Measurements from ENCODE around the gene PSMD13. TPM values are rescaled to one million over a fixed set of nuclear protein-coding genes. Genes with fewer than 3 reads are reported as not detected.

PSMD13 gene
- total and polyA plus RNA-seq, 2 of the 4 experiments (the other 2 are of a cell fraction): 177 to 217 TPM

GRCh38 chr11:276219-276618, 39.4 kb downstream of the PSMD13 start:
- H2AFZ ChIP-seq (replicated peaks; ENCODE audit: low read length, poor library complexity): no peak overlapping the region
- H2BK5ac ChIP-seq (ENCODE audit: low read depth, low read length, poor library complexity, severe bottlenecking): no peak overlapping the region
- dilution Hi-C loops (cut with HindIII; ENCODE audit: low sequenced_read_pairs, unreplicated experiment) (no loop called here), intact Hi-C loops (cut with micrococcal nuclease) (no loop called here), in situ Hi-C loops (cut with MboI; ENCODE audit: low sequenced_read_pairs) (loop anchor here (5.0 kb wide), 1 partner anchor 34 kb away; no protein-coding TSS in a partner anchor)
- no peak for ATAC-seq (ENCODE audit: low read depth)
- H3K4ac ChIP-seq (ENCODE audit: low read depth, low read length): no peak overlapping the region
- H3K27me3 ChIP-seq (ENCODE audit: control insufficient read depth, insufficient read depth, low read length): peaks cover 71% of the 10 kb centered on the region
- H3K36me3 ChIP-seq (ENCODE audit: control insufficient read depth, insufficient read depth, low read length): no peaks in the 10 kb centered on the region
- no peak for DNase-seq
- no peak overlapping the region for H3K4me2 ChIP-seq (ENCODE audit: low read depth, low read length)
- H3K79me1 ChIP-seq (ENCODE audit: low read depth in 1 of 2, low read length in 2 of 2): no peaks in the 10 kb centered on the region
- H2BK20ac ChIP-seq (ENCODE audit: low read depth, low read length): no peak overlapping the region
- H4K20me1 ChIP-seq (ENCODE audit: insufficient read depth, low read length): no peaks in the 10 kb centered on the region
- H3K18ac ChIP-seq (ENCODE audit: low read depth, low read length): no peak overlapping the region
- H3K9me1 ChIP-seq (ENCODE audit: insufficient read depth, low read length): no peaks in the 10 kb centered on the region
- H2AK9ac ChIP-seq (replicated peaks; ENCODE audit: low read depth, low read length, poor library complexity): no peak overlapping the region
- no peak overlapping the region for H3K4me3 ChIP-seq (ENCODE audit: insufficient read depth, low read depth, low read length)
- BruUV-seq (replicated peaks): no TSS peak
- no peak overlapping the region for H3K9ac ChIP-seq (ENCODE audit: low read depth, low read length)
- peaks cover 6% of the 10 kb centered on the region for H3K9me3 ChIP-seq (ENCODE audit: control insufficient read depth, insufficient read depth, low read length)
- no peak overlapping the region for H2AK5ac ChIP-seq (ENCODE audit: low read depth, low read length)
- H2BK120ac ChIP-seq (ENCODE audit: low read depth, low read length): no peak overlapping the region
- H3K23ac ChIP-seq (ENCODE audit: low read depth, low read length): no peak overlapping the region
- no peak overlapping the region for H3K56ac ChIP-seq (ENCODE audit: extremely low read depth, insufficient read depth, low read length)
- H3K14ac ChIP-seq (replicated peaks; ENCODE audit: low read depth, low read length): no peak overlapping the region
- POLR2A ChIA-PET (ENCODE audit: unreplicated experiment): no interaction called here
- no peak overlapping the region for H4K91ac ChIP-seq (ENCODE audit: insufficient read depth, low read depth, low read length)
- CTCF ChIA-PET: no interaction called here
- H2BK15ac ChIP-seq (ENCODE audit: low read depth, low read length): no peak overlapping the region
- H3K27ac ChIP-seq (ENCODE audit: insufficient read depth, low read length): no peak overlapping the region
- H4K8ac ChIP-seq (ENCODE audit: low read depth in 2 of 2, low read length in 2 of 2): no peak overlapping the region
- H3K4me1 ChIP-seq (ENCODE audit: control insufficient read depth, insufficient read depth, low read length): no peaks in the 10 kb centered on the region
- H4K5ac ChIP-seq (ENCODE audit: low read depth, low read length): no peak overlapping the region
- no peak for TF ChIP-seq RCOR1 (IDR thresholded peaks at IDR 0.05; ENCODE audit: insufficient replicate concordance, low read length)
- TF ChIP-seq BHLHE40 (IDR thresholded peaks at IDR 0.05; ENCODE audit: low read depth, low read length): no peak
- no peak for TF ChIP-seq RFX5 (IDR thresholded peaks at IDR 0.05; ENCODE audit: low read depth, low read length)
- no peak for TF ChIP-seq SMC3 (IDR thresholded peaks at IDR 0.05; ENCODE audit: low read depth, low read length)
- no peak for TF ChIP-seq MXI1 (IDR thresholded peaks at IDR 0.05; ENCODE audit: borderline replicate concordance, low read depth, low read length)
- no peak for TF ChIP-seq CHD1 (IDR thresholded peaks at IDR 0.05; ENCODE audit: low read depth, low read length)
- no peak for TF ChIP-seq CEBPB (IDR thresholded peaks at IDR 0.05; ENCODE audit: low read depth, low read length)
- TF ChIP-seq POLR2A (IDR thresholded peaks at IDR 0.05; ENCODE audit: low read depth, low read length): no peak
- TF ChIP-seq CTCF (conservative IDR thresholded peaks at IDR 0.05; ENCODE audit: low read depth, low read length): no peak
- no peak for TF ChIP-seq MAZ (IDR thresholded peaks at IDR 0.05; ENCODE audit: borderline replicate concordance, low read depth, low read length)
- TF ChIP-seq, protein P1, sequence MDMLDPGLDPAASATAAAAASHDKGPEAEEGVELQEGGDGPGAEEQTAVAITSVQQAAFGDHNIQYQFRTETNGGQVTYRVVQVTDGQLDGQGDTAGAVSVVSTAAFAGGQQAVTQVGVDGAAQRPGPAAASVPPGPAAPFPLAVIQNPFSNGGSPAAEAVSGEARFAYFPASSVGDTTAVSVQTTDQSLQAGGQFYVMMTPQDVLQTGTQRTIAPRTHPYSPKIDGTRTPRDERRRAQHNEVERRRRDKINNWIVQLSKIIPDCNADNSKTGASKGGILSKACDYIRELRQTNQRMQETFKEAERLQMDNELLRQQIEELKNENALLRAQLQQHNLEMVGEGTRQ (IDR thresholded peaks at IDR 0.05; ENCODE audit: low read depth, low read length): no peak
- no peak for TF ChIP-seq NFE2L2 (IDR thresholded peaks at IDR 0.05; ENCODE audit: low read depth, low read length)
- no peak for TF ChIP-seq RAD21 (IDR thresholded peaks at IDR 0.05; ENCODE audit: low read length)
- no peak for TF ChIP-seq FOS (IDR thresholded peaks at IDR 0.05; ENCODE audit: low read depth, low read length)
- TF ChIP-seq ELK1 (IDR thresholded peaks at IDR 0.05; ENCODE audit: borderline replicate concordance, low read depth, low read length): no peak
